AG04450 (cell line): ENCODE results near the gene HOMER1. TPM values are rescaled to one million over a fixed set of nuclear protein-coding genes. Genes with fewer than 3 reads are reported as not detected.

ENCODE experiments used
- CTCF ChIA-PET: fragments of 300-600, 350-600 bp; formaldehyde crosslinking; extraction: SDS; loops from one replicate; lab custom pipeline; 2022; ENCODE audit warnings: antibody characterized with exemption, inconsistent platforms; lab: Charles Lee
- POLR2A ChIA-PET: fragments of 350-600 bp; formaldehyde crosslinking; extraction: SDS; loops from one replicate; lab custom pipeline; 2021; ENCODE audit warnings: antibody characterized with exemption, inconsistent platforms; lab: Yijun Ruan, JAX
- DNase-seq: peaks from one replicate; pipeline ENCODE4 v3.0.0-alpha.2; 2011; ENCODE audit warnings: low read depth, low spot score
- H3K27ac ChIP-seq: one replicate; pipeline ENCODE4 v1.5.1; 2012; ENCODE audit warnings: low read depth, low read length, control low read depth
- H3K27me3 ChIP-seq: one replicate; pipeline ENCODE4 v1.6.0; 2012; ENCODE audit warnings: low read length; ENCODE audit not compliant: control insufficient read depth, insufficient read depth
- H3K4me3 ChIP-seq: 2 replicates; pipeline ENCODE4 v1.5.1; 2011; ENCODE audit warnings: mild to moderate bottlenecking, low read depth, low read length, control low read depth
- H3K9me3 ChIP-seq: 2 replicates; pipeline ENCODE4 v1.5.1; 2012; ENCODE audit warnings: low read length; ENCODE audit not compliant: control insufficient read depth, insufficient read depth
- CTCF ChIP-seq: IDR thresholded peaks from 2 replicates; pipeline ENCODE4 v1.5.1; 2011; ENCODE audit warnings: low read depth, low read length, control low read depth, inconsistent platforms
- polyA plus RNA-seq: library from polyadenylated mRNA; depleted of rRNA; stranded (reverse); fragments of >200 nt; gene quantifications from 2 replicates; pipeline ENCODE4 v1.2.3, GENCODE V29; 2011

HOMER1 gene
- polyA plus RNA-seq, 1 experiment, result 5.1 TPM

GRCh38 chr5:79349047-79349446 lies 164.9 kb downstream of the HOMER1 start:
- no peaks in the 10 kb centered on the region; the same call in none of the 2 replicates for H3K9me3 ChIP-seq
- no peaks in the 10 kb centered on the region for H3K27me3 ChIP-seq
- ChIA-PET CTCF (interaction anchor here (0.7 kb wide), 1 partner anchor 216 kb away, joined by 4 read pairs; no protein-coding TSS in a partner anchor), POLR2A (no interaction called here)
- no peak overlapping the region for H3K4me3 ChIP-seq
- TF ChIP-seq CTCF, result no peak
- no peak for DNase-seq
- H3K27ac ChIP-seq, result no peak overlapping the region

- no peak for DNase-seq
- Histone ChIP-seq H3K27ac (no peak overlapping the region), H3K27me3 (no peaks in the 10 kb centered on the region), H3K9me3 (no peaks in the 10 kb centered on the region; the same call in 1 of the 2 replicates), H3K4me3 (no peak overlapping the region)
- ChIA-PET POLR2A (no interaction called here), CTCF (no interaction called here)
- TF ChIP-seq CTCF, result no peak
Observed at GRCh38 chr5:79346420-79346824, 167.5 kb downstream of the HOMER1 start.

DNA sequence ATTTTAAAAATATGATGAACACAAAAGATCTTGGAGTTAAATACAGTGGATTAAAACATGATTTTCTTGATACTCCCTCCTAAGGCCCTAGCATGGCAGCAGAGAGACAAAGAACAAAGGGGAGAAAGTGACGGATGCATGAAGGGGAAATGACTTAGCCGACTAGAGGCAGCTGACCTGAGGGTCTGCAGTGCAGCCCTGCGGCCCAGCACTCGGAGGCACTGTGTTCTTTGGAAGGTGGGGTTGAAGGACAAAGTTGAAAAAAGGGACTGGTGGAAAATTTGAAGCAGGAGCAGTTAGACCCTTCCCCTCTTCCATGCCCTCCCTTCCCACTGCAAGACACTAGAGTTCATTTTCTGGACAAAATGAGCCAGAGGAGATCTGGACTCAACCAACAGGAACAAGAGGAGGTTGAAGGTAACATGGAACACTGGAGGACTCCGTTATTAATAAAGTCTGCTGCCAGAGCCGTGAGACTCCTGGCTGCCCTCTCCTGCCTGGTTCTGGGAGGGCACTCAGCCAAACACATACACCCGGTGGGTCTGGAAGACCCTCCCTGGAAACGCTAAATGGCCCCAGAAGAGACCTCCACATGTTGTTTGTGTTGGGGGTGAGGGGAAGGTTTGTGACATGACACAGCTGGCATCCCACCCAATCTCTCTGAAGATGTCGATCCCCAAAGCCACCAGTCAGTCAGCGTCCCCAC lies 179.9 kb downstream of the HOMER1 start:
- H3K4me3 ChIP-seq, result no peak overlapping the region
- ChIA-PET POLR2A (no interaction called here), CTCF (no interaction called here)
- H3K27ac ChIP-seq, result no peak overlapping the region
- no peak for DNase-seq
- no peaks in the 10 kb centered on the region for H3K27me3 ChIP-seq
- peak; percentile 15; the same call in 1 of the 2 replicates for TF ChIP-seq CTCF
- H3K9me3 ChIP-seq, result no peaks in the 10 kb centered on the region

DNA sequence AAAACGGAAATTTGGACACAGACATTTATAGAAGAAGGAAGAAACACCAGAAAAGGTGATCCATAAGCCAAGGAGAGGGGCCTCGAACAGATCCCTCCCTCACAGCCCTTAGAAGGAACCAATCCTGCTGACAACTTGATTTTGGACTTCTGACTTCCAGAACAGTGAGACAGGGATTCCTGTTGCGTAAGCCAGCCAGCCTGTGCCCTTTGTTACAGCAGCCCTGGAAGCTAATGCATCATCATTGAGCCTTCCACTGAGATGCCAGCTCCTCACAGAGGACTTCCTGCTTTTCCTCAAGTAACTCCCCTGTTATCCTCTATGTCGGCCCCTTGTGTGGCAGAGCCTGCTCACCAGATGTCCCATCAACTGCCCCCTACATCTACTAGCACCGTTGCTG lies 183.9 kb downstream of the HOMER1 start:
- no peak overlapping the region for H3K27ac ChIP-seq
- POLR2A ChIA-PET, result no interaction called here
- DNase-seq, result no peak
- no peaks in the 10 kb centered on the region for H3K27me3 ChIP-seq
- TF ChIP-seq CTCF, result no peak
- no peak overlapping the region for H3K4me3 ChIP-seq
- CTCF ChIA-PET, result interaction anchor here (0.6 kb wide), 1 partner anchor 40 kb away, joined by 4 read pairs; no protein-coding TSS in a partner anchor
- no peaks in the 10 kb centered on the region for H3K9me3 ChIP-seq

DNA sequence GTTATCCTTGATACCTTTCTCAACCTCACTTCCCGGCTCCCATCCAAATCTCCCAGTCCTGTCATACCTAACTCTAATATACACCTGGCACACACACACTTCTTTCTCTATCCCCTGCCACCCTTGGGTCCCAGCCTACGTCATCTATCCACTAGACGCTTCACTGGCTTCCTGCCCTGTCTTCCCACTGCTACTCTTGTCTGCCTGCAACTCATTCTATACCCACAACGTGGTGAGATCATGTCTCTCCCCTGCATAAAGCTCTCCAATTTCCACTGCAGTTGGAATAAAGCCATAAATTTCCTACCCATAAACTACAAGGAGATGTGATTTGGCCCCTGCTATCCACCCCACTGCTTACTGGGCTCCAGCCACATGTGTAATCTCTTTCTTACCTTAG lies 184.5 kb downstream of the HOMER1 start:
- ChIA-PET CTCF (no interaction called here), POLR2A (no interaction called here)
- Histone ChIP-seq H3K4me3 (no peak overlapping the region), H3K27me3 (no peaks in the 10 kb centered on the region), H3K9me3 (no peaks in the 10 kb centered on the region), H3K27ac (no peak overlapping the region)
- no peak for TF ChIP-seq CTCF
- no peak for DNase-seq
